ENCODE results near the gene ADAMTS19. TPM values are rescaled to one million over a fixed set of nuclear protein-coding genes. Genes with fewer than 3 reads are reported as not detected.

ADAMTS19 gene
- total and polyA plus RNA-seq, 2 of the 8 experiments (the other 6 are each of a cell fraction or from before 2014, with no cell fraction given), result 17.3 to 28.8 TPM

GRCh38 chr5:129481161-129481560 lies 21.1 kb downstream of the ADAMTS19 start:
- Histone ChIP-seq H2BK12ac (ENCODE audit: low read depth, low read length) (no peak overlapping the region), H3K4me2 (ENCODE audit: insufficient read depth in 1 of 2, low read depth in 2 of 2, low read length in 2 of 2) (no peak overlapping the region), H3K23me2 (ENCODE audit: low read depth, low read length) (no peaks in the 10 kb centered on the region), H3K4ac (replicated peaks; ENCODE audit: insufficient read length, low read depth, low read length) (no peak overlapping the region), H3K79me2 (ENCODE audit: control insufficient read depth in 1 of 2, insufficient read depth in 2 of 2, low read length in 2 of 2) (peaks cover 0 to 63% of the 10 kb centered on the region in 2 experiments; a peak in 2 of 4 replicates), H3K27ac (ENCODE audit: low read depth, low read length) (no peak overlapping the region), H2BK5ac (ENCODE audit: low read depth, low read length) (no peak overlapping the region), H4K91ac (replicated peaks; ENCODE audit: insufficient read length, low read length) (no peak overlapping the region), H4K20me1 (replicated peaks in 1 of 2; ENCODE audit: control insufficient read depth in 1 of 2, insufficient read depth in 2 of 2, low read length in 2 of 2) (no peaks in the 10 kb centered on the region), H3K36me3 (ENCODE audit: control insufficient read depth in 2 of 4, insufficient read depth in 4 of 4, low read length in 3 of 4) (peaks cover 0 to 6% (median 0%) of the 10 kb centered on the region in 4 experiments; a peak in 1 of 8 replicates), H2BK120ac (replicated peaks; ENCODE audit: low read depth, low read length) (no peak overlapping the region), H3K18ac (ENCODE audit: extremely low read depth, low read length) (no peak overlapping the region), H2AK5ac (ENCODE audit: low read depth, low read length) (no peak overlapping the region), H2AFZ (ENCODE audit: low read length) (no peak overlapping the region), H3K9me3 (ENCODE audit: insufficient read depth in 2 of 2, low read depth in 1 of 2, low read length in 1 of 2) (no peaks in the 10 kb centered on the region), H3K14ac (ENCODE audit: insufficient read length) (no peak overlapping the region), H3K4me1 (replicated peaks in 1 of 4; ENCODE audit: control insufficient read depth in 3 of 4, insufficient read depth in 4 of 4, low read length in 3 of 4) (peaks cover 0 to 4% (median 0%) of the 10 kb centered on the region in 4 experiments; a peak in 1 of 7 replicates), H3K56ac (replicated peaks; ENCODE audit: insufficient read length, low read depth, low read length) (no peak overlapping the region), H3K9ac (replicated peaks in 1 of 4; ENCODE audit: extremely low read depth in 1 of 4, low read depth in 3 of 4, low read length in 3 of 4) (no peak overlapping the region), H2BK20ac (ENCODE audit: low read length) (no peak overlapping the region), H3K79me1 (ENCODE audit: low read depth, low read length) (no peaks in the 10 kb centered on the region), H3K23ac (ENCODE audit: insufficient read length) (no peak overlapping the region), H2BK15ac (ENCODE audit: low read length) (no peak overlapping the region), H3K4me3 (ENCODE audit: extremely low read depth in 1 of 4, insufficient read depth in 2 of 4, low read depth in 3 of 4, low read length in 4 of 4) (no peak overlapping the region), H3K27me3 (replicated peaks in 1 of 4; ENCODE audit: control insufficient read depth in 3 of 4, extremely low read depth in 1 of 4, insufficient read depth in 3 of 4, low read length in 3 of 4) (no peaks in the 10 kb centered on the region), H4K8ac (ENCODE audit: extremely low read depth, insufficient read depth, low read length) (no peak overlapping the region), H4K5ac (ENCODE audit: insufficient read length, low read depth, low read length) (no peak overlapping the region)
- DNase-seq (ENCODE audit: low read depth in 1 of 2, low spot score in 2 of 2) (no peak), FAIRE-seq (no peak)
- WGBS, 2 experiments (ENCODE audit: extremely low coverage in 1 of 2, insufficient coverage in 1 of 2, insufficient read length in 1 of 2, insufficient replicate concordance in 2 of 2, low coverage in 1 of 2, low lambda C conversion rate in 2 of 2, missing lambda C conversion rate in 1 of 2), result 92% methylated on average over 3 of the region's 3 CpGs; no CpG with 5 or more reads in 1 of the 2 experiments
- CTCF ChIA-PET (ENCODE audit: partially characterized antibody), result interaction anchor here (1.8 kb wide), 1 partner anchor 19 kb away, joined by 5 read pairs; no protein-coding TSS in a partner anchor
- POLR2A ChIA-PET (ENCODE audit: partially characterized antibody), result interaction anchor here (0.7 kb wide), 1 partner anchor 21 kb away, joined by 3 read pairs; no protein-coding TSS in a partner anchor
- TF ChIP-seq GABPA (IDR thresholded peaks at IDR 0.05; ENCODE audit: borderline replicate concordance, insufficient read depth, low read length) (no peak), ZNF274 (IDR thresholded peaks at IDR 0.05; ENCODE audit: borderline replicate concordance, extremely low read depth, low read length) (no peak), MAFK (IDR thresholded peaks at IDR 0.05; ENCODE audit: low read depth, low read length) (no peak), TBP (IDR thresholded peaks at IDR 0.05; ENCODE audit: low read depth, low read length) (no peak), SAP30 (IDR thresholded peaks at IDR 0.05; ENCODE audit: insufficient read depth, insufficient replicate concordance, low read length) (no peak), BACH1 (IDR thresholded peaks at IDR 0.05; ENCODE audit: low read length) (no peak), JUN (IDR thresholded peaks at IDR 0.05; ENCODE audit: low read depth, low read length) (no peak), GTF2F1 (IDR thresholded peaks at IDR 0.05; ENCODE audit: borderline replicate concordance, low read depth, low read length) (no peak), RAD21 (IDR thresholded peaks at IDR 0.05 in 1 of 2, conservative IDR thresholded peaks at IDR 0.05 in 1 of 2; ENCODE audit: low read depth in 2 of 2, low read length in 2 of 2) (no peak), TAF1 (IDR thresholded peaks at IDR 0.05; ENCODE audit: low read depth, low read length) (no peak), HDAC2 (IDR thresholded peaks at IDR 0.05; ENCODE audit: borderline replicate concordance in 1 of 2, low read depth in 2 of 2, low read length in 2 of 2) (no peak), EZH2 (IDR thresholded peaks at IDR 0.05; ENCODE audit: low read depth, low read length, severe bottlenecking) (no peak)
- TF ChIP-seq, protein P1, sequence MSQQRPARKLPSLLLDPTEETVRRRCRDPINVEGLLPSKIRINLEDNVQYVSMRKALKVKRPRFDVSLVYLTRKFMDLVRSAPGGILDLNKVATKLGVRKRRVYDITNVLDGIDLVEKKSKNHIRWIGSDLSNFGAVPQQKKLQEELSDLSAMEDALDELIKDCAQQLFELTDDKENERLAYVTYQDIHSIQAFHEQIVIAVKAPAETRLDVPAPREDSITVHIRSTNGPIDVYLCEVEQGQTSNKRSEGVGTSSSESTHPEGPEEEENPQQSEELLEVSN (IDR thresholded peaks at IDR 0.05), result no peak
